DMS 273 (cell line): ENCODE data around the gene OSBPL5.

Source experiments
- DNase-seq: peaks from one replicate; lab custom pipeline; 2025; ENCODE audit not compliant: unreplicated experiment; lab: John Stamatoyannopoulos, UW

Gene OSBPL5

GRCh38 chr11:3164552-3165151 is 458 bp downstream of the OSBPL5 start:
- peak; percentile 25 for DNase-seq

GRCh38 chr11:3164138-3164551 is 965 bp downstream of the OSBPL5 start:
- DNase-seq = no peak

GRCh38 chr11:3163241-3163981 is 1.7 kb downstream of the OSBPL5 start:
- no peak for DNase-seq

GRCh38 chr11:3162410-3163240 is 2.5 kb downstream of the OSBPL5 start:
- no peak for DNase-seq

- no peak for DNase-seq
Measured at GRCh38 chr11:3161720-3162409, 3.2 kb downstream of the OSBPL5 start.

- no peak for DNase-seq
Measured at GRCh38 chr11:3161309-3161708, 3.8 kb downstream of the OSBPL5 start.

GRCh38 chr11:3160252-3161031 is 4.7 kb downstream of the OSBPL5 start:
- peak; percentile 75 for DNase-seq

GRCh38 chr11:3159296-3160190 is 5.6 kb downstream of the OSBPL5 start:
- no peak for DNase-seq

- DNase-seq = no peak
Measured at GRCh38 chr11:3158821-3159220, 6.3 kb downstream of the OSBPL5 start.

GRCh38 chr11:3158131-3158591 is 6.9 kb downstream of the OSBPL5 start:
- DNase-seq = no peak

GRCh38 chr11:3157381-3158130 is 7.6 kb downstream of the OSBPL5 start:
- DNase-seq = no peak

GRCh38 chr11:3156661-3157311 is 8.3 kb downstream of the OSBPL5 start:
- no peak for DNase-seq

- no peak for DNase-seq
Measured at GRCh38 chr11:3156282-3156660, 8.8 kb downstream of the OSBPL5 start.

GRCh38 chr11:3155691-3156258 is 9.3 kb downstream of the OSBPL5 start:
- DNase-seq = no peak

GRCh38 chr11:3155216-3155615 is 9.9 kb downstream of the OSBPL5 start:
- DNase-seq = no peak

- DNase-seq = no peak
Measured at GRCh38 chr11:3154001-3154599, 11.0 kb downstream of the OSBPL5 start.

- DNase-seq = no peak
Measured at GRCh38 chr11:3153291-3153861, 11.7 kb downstream of the OSBPL5 start.
